Adipocyte (in vitro differentiated cells): ENCODE measurements around the gene TDRD10.
"Not testable (repeated sequence)": the region's sequence is repeated elsewhere in the genome, so short reads cannot be mapped to it uniquely, and the experiment has no call there.

Experiments
- DNase-seq: peaks from one replicate; pipeline ENCODE4 v3.0.0-alpha.2; 2015; ENCODE audit warnings: low read depth
- H3K27me3 ChIP-seq: replicated peaks from 2 replicates; pipeline ENCODE4 v1.7.0; 2013; ENCODE audit warnings: mild to moderate bottlenecking, low read length, moderate library complexity; ENCODE audit not compliant: control insufficient read depth, insufficient read depth
- H3K36me3 ChIP-seq: 2 replicates; pipeline ENCODE4 v1.7.0; 2013; ENCODE audit warnings: low read length, mild to moderate bottlenecking, moderate library complexity; ENCODE audit not compliant: control insufficient read depth, insufficient read depth, severe bottlenecking
- H3K4me1 ChIP-seq: 2 replicates; pipeline ENCODE4 v1.7.0; 2013; ENCODE audit warnings: mild to moderate bottlenecking, low read length, moderate library complexity; ENCODE audit not compliant: control insufficient read depth, insufficient read depth
- H3K4me3 ChIP-seq: 2 replicates; pipeline ENCODE4 v1.7.0; 2013; ENCODE audit warnings: mild to moderate bottlenecking, low read length, moderate library complexity
- H3K9ac ChIP-seq: 2 replicates; pipeline ENCODE4 v1.7.0; 2013; ENCODE audit warnings: mild to moderate bottlenecking, low read length, moderate library complexity
- H3K9me3 ChIP-seq: 2 replicates; pipeline ENCODE4 v1.7.0; 2013; ENCODE audit warnings: mild to moderate bottlenecking, low read length, moderate library complexity; ENCODE audit not compliant: control insufficient read depth

TDRD10 gene

GRCh38 chr1:154521695-154522094 is 19.7 kb downstream of the TDRD10 start:
- peaks cover 7% of the 10 kb centered on the region for H3K9me3 ChIP-seq
- no peak overlapping the region for H3K9ac ChIP-seq
- peaks cover 24% of the 10 kb centered on the region for H3K27me3 ChIP-seq
- H3K4me1 ChIP-seq = peaks cover 4% of the 10 kb centered on the region
- no peak overlapping the region for H3K4me3 ChIP-seq
- no peaks in the 10 kb centered on the region for H3K36me3 ChIP-seq
- DNase-seq = no peak

GRCh38 chr1:154524881-154525280 is 22.9 kb downstream of the TDRD10 start:
- H3K4me1 ChIP-seq = peaks cover 4% of the 10 kb centered on the region
- no peak overlapping the region for H3K4me3 ChIP-seq
- H3K36me3 ChIP-seq = no peaks in the 10 kb centered on the region
- DNase-seq = no peak
- H3K9ac ChIP-seq = no peak overlapping the region
- peaks cover 20% of the 10 kb centered on the region for H3K27me3 ChIP-seq
- H3K9me3 ChIP-seq = peaks cover 7% of the 10 kb centered on the region

GRCh38 chr1:154527192-154527591 is 25.2 kb downstream of the TDRD10 start:
- H3K4me1 ChIP-seq = no peaks in the 10 kb centered on the region
- no peak overlapping the region for H3K9ac ChIP-seq
- H3K9me3 ChIP-seq = peaks cover 7% of the 10 kb centered on the region
- peaks cover 12% of the 10 kb centered on the region for H3K27me3 ChIP-seq
- DNase-seq = no peak
- H3K36me3 ChIP-seq = no peaks in the 10 kb centered on the region
- no peak overlapping the region for H3K4me3 ChIP-seq

GRCh38 chr1:154529308-154529707 is 27.3 kb downstream of the TDRD10 start:
- no peaks in the 10 kb centered on the region for H3K36me3 ChIP-seq
- H3K9me3 ChIP-seq = no peaks in the 10 kb centered on the region
- DNase-seq = no peak
- H3K4me3 ChIP-seq = no peak overlapping the region
- no peak overlapping the region for H3K9ac ChIP-seq
- H3K4me1 ChIP-seq = no peaks in the 10 kb centered on the region
- peaks cover 6% of the 10 kb centered on the region for H3K27me3 ChIP-seq

GRCh38 chr1:154531950-154532349 is 29.9 kb downstream of the TDRD10 start:
- H3K4me1 ChIP-seq, H3K9ac ChIP-seq, H3K4me3 ChIP-seq, H3K36me3 ChIP-seq, H3K9me3 ChIP-seq, DNase-seq: not testable (repeated sequence)
- H3K27me3 ChIP-seq = peaks cover 14% of the 10 kb centered on the region

- H3K27me3 ChIP-seq = peaks cover 14% of the 10 kb centered on the region
- H3K36me3 ChIP-seq = no peaks in the 10 kb centered on the region
- peak; percentile 38 for DNase-seq
- H3K9me3 ChIP-seq = peaks cover 5% of the 10 kb centered on the region
- H3K9ac ChIP-seq = no peak overlapping the region
- no peaks in the 10 kb centered on the region for H3K4me1 ChIP-seq
- no peak overlapping the region for H3K4me3 ChIP-seq
Observed at GRCh38 chr1:154533952-154534844, 32.2 kb downstream of the TDRD10 start.

- H3K36me3 ChIP-seq = no peaks in the 10 kb centered on the region
- H3K9ac ChIP-seq = no peak overlapping the region
- peaks cover 31% of the 10 kb centered on the region for H3K27me3 ChIP-seq
- peak; percentile 34 for DNase-seq
- no peak overlapping the region for H3K4me3 ChIP-seq
- no peaks in the 10 kb centered on the region for H3K4me1 ChIP-seq
- H3K9me3 ChIP-seq = peaks cover 5% of the 10 kb centered on the region
Observed at GRCh38 chr1:154536570-154536969, 34.6 kb downstream of the TDRD10 start.

- Histone ChIP-seq H3K36me3 (no peaks in the 10 kb centered on the region), H3K9me3 (peaks cover 5% of the 10 kb centered on the region), H3K27me3 (peaks cover 52% of the 10 kb centered on the region), H3K9ac (no peak overlapping the region), H3K4me1 (no peaks in the 10 kb centered on the region), H3K4me3 (no peak overlapping the region)
- DNase-seq = no peak
Observed at GRCh38 chr1:154539486-154540483, 37.8 kb downstream of the TDRD10 start.

GRCh38 chr1:154541231-154541630 is 39.2 kb downstream of the TDRD10 start:
- Histone ChIP-seq H3K27me3 (peaks cover 52% of the 10 kb centered on the region), H3K9me3 (no peaks in the 10 kb centered on the region), H3K36me3 (no peaks in the 10 kb centered on the region), H3K4me3 (no peak overlapping the region), H3K4me1 (no peaks in the 10 kb centered on the region), H3K9ac (no peak overlapping the region)
- no peak for DNase-seq

- Histone ChIP-seq H3K27me3 (peaks cover 32% of the 10 kb centered on the region), H3K4me1 (peaks cover 11% of the 10 kb centered on the region), H3K9ac (no peak overlapping the region), H3K9me3 (no peaks in the 10 kb centered on the region), H3K4me3 (no peak overlapping the region), H3K36me3 (peaks cover 26% of the 10 kb centered on the region)
- peak; percentile 69 for DNase-seq
Observed at GRCh38 chr1:154546264-154547063, 44.4 kb downstream of the TDRD10 start.
